Right renal pelvis (tissue), 4 donors: Measurements from ENCODE around the gene TEK. TPM values are rescaled to one million over a fixed set of nuclear protein-coding genes. Genes with fewer than 3 reads are reported as not detected.
"Not testable (repeated sequence)": the region's sequence is repeated elsewhere in the genome, so short reads cannot be mapped to it uniquely, and the experiment has no call there.

Source experiments
- DNase-seq, 4 donors: peaks; one replicate each; pipeline ENCODE4 v3.0.0-alpha.2; 2013; ENCODE audit warnings: low read depth in 4 of 4, low spot score in 3 of 4, missing footprints in 1 of 4
- polyA plus RNA-seq, 4 donors: library from polyadenylated mRNA; unstranded; fragments of 120-200 nt; gene quantifications; one replicate each; pipeline ENCODE4 v1.2.1, GENCODE V29; 2013; ENCODE audit not compliant: insufficient read length in 4 of 4

Gene TEK
- polyA plus RNA-seq, 4 donors, result 38.7 to 52.4 (median 48.9) TPM

GRCh38 chr9:27209034-27209433 lies 100.0 kb downstream of the TEK start:
- no peak for DNase-seq

- no peak for DNase-seq
Observed at GRCh38 chr9:27210588-27210987, 101.6 kb downstream of the TEK start.

- no peak for DNase-seq
Observed at GRCh38 chr9:27212191-27212590, 103.2 kb downstream of the TEK start.

GRCh38 chr9:27212621-27213020 lies 103.6 kb downstream of the TEK start:
- DNase-seq, result no peak

GRCh38 chr9:27227192-27227591 lies 118.2 kb downstream of the TEK start:
- no peak for DNase-seq

- not testable (repeated sequence) for DNase-seq
Observed at GRCh38 chr9:27239648-27240047, 130.6 kb downstream of the TEK start.

- peak in 3 of 4 donors; percentile 3 to 11 (median 5) for DNase-seq
Observed at GRCh38 chr9:27247756-27248155, 138.7 kb downstream of the TEK start.

- no peak for DNase-seq
Observed at GRCh38 chr9:27248702-27249101, 139.7 kb downstream of the TEK start.

- no peak for DNase-seq
Observed at GRCh38 chr9:27258662-27259061, 149.6 kb downstream of the TEK start.

GRCh38 chr9:27260789-27261516 lies 151.9 kb downstream of the TEK start:
- no peak for DNase-seq

- DNase-seq, result no peak
Observed at GRCh38 chr9:27261517-27262211, 152.6 kb downstream of the TEK start.

GRCh38 chr9:27272103-27272502 lies 163.1 kb downstream of the TEK start:
- no peak for DNase-seq

- DNase-seq, result no peak
Observed at GRCh38 chr9:27273186-27273585, 164.2 kb downstream of the TEK start.

GRCh38 chr9:27276193-27277030 lies 167.4 kb downstream of the TEK start:
- peak; percentile 42 to 53 (median 48) for DNase-seq

GRCh38 chr9:27278374-27278773 lies 169.3 kb downstream of the TEK start:
- no peak for DNase-seq

- DNase-seq, result no peak
Observed at GRCh38 chr9:27279611-27280010, 170.6 kb downstream of the TEK start.

Other genes with a start within 250 kb of the TEK start
- 10 to 100 TPM; 37.4 to 47.6 (median 45.7) TPM for gene CAAP1, start 216.4 kb upstream of the TEK start, polyA plus RNA-seq
- 10 to 100 TPM; 37.0 to 48.8 (median 45.8) TPM for gene PLAA, start 162.0 kb upstream of the TEK start, polyA plus RNA-seq
- 10 to 100 TPM; 35.3 to 46.0 (median 44.5) TPM for gene IFT74, start 152.8 kb upstream of the TEK start, polyA plus RNA-seq
- gene LRRC19, start 103.6 kb upstream of the TEK start, polyA plus RNA-seq, result 10 to 100 TPM; 11.9 to 23.5 (median 16.7) TPM
- under 1 TPM in 3 of 4 donors, not detected in 1; 0.28 to 0.31 (median 0.31) TPM for gene EQTN, start 187.9 kb downstream of the TEK start, polyA plus RNA-seq